ENCODE data around the gene LRTM2. TPM values are rescaled to one million over a fixed set of nuclear protein-coding genes. Genes with fewer than 3 reads are reported as not detected.

Gene LRTM2
- total RNA-seq (2014; rRNA removed) (not detected in 2 replicates), Bru-seq, nascent RNA (not detected), BruChase-seq, experiment 1, labeled RNA remaining after a 6-hour chase (percentile 5 among the genes with signal in this experiment), BruChase-seq, experiment 2, labeled RNA remaining after a 2-hour chase (not detected)
- long read RNA-seq: 0 reads

GRCh38 chr12:1820191-1820895 is at the start of gene LRTM2:
Gene LRTM2, plus strand, starts transcription at chr12:1820565. Its CDS starts 7,584 bp downstream, at chr12:1828149.
- no peak for ATAC-seq
- Histone ChIP-seq H3K4me3 (ENCODE audit: low read length) (no peak within 1 kb of the TSS), H3K27me3 (ENCODE audit: low read length) (peaks cover 77% of the 10 kb centered on the region), H3K27ac (ENCODE audit: low read length) (no peak within 1 kb of the TSS), H3K9ac (ENCODE audit: low read length) (no peak within 1 kb of the TSS), H3K9me3 (ENCODE audit: low read length) (no peaks in the 10 kb centered on the region), H2AFZ (ENCODE audit: low read length) (no peak within 1 kb of the TSS), H3K4me2 (ENCODE audit: low read length) (no peak within 1 kb of the TSS), H3K79me2 (ENCODE audit: low read length) (no peaks in the 10 kb centered on the region), H3K4me1 (ENCODE audit: insufficient read depth, low read length) (no peaks in the 10 kb centered on the region), H3F3A (ENCODE audit: low read length, unreplicated experiment) (no peaks in the 10 kb centered on the region), H3K36me3 (ENCODE audit: low read depth, low read length) (no peaks in the 10 kb centered on the region), H4K20me1 (ENCODE audit: low read length) (no peaks in the 10 kb centered on the region), H3K9me2 (replicated peaks; ENCODE audit: low read length) (no peaks in the 10 kb centered on the region)
- TF ChIP-seq EZH2 (IDR thresholded peaks at IDR 0.05; ENCODE audit: low read length, unreplicated experiment) (no peak), EZH2phosphoT487 (IDR thresholded peaks at IDR 0.05; ENCODE audit: borderline replicate concordance, low read length) (no peak), CTCF (conservative IDR thresholded peaks at IDR 0.05; ENCODE audit: low read depth, low read length) (no peak)
- ChIA-PET CTCF (no interaction called here), POLR2A (ENCODE audit: unreplicated experiment) (no interaction called here)
- DNase-seq: no peak
- intact Hi-C loops (cut with micrococcal nuclease): no loop called here
- no TSS peak for BruUV-seq (replicated peaks)

- ATAC-seq (peak; percentile 32), DNase-seq (no peak)
- H3K9ac ChIP-seq (ENCODE audit: low read length): no peak overlapping the region
- POLR2A ChIA-PET (ENCODE audit: unreplicated experiment): no interaction called here
- no peaks in the 10 kb centered on the region for H3K27me3 ChIP-seq (ENCODE audit: low read length)
- H3K4me2 ChIP-seq (ENCODE audit: low read length): no peak overlapping the region
- no peaks in the 10 kb centered on the region for H3K9me3 ChIP-seq (ENCODE audit: low read length)
- H3K27ac ChIP-seq (ENCODE audit: low read length): no peak overlapping the region
- intact Hi-C loops (cut with micrococcal nuclease): no loop called here
- no peaks in the 10 kb centered on the region for H3K9me2 ChIP-seq (replicated peaks; ENCODE audit: low read length)
- H3K79me2 ChIP-seq (ENCODE audit: low read length): peaks cover 21% of the 10 kb centered on the region
- peaks cover 50% of the 10 kb centered on the region for H3K4me1 ChIP-seq (ENCODE audit: insufficient read depth, low read length)
- peaks cover 13% of the 10 kb centered on the region for H3K36me3 ChIP-seq (ENCODE audit: low read depth, low read length)
- CTCF ChIA-PET: no interaction called here
- H2AFZ ChIP-seq (ENCODE audit: low read length): no peak overlapping the region
- TF ChIP-seq EZH2phosphoT487 (IDR thresholded peaks at IDR 0.05; ENCODE audit: borderline replicate concordance, low read length) (no peak), CTCF (conservative IDR thresholded peaks at IDR 0.05; ENCODE audit: low read depth, low read length) (no peak), EZH2 (IDR thresholded peaks at IDR 0.05; ENCODE audit: low read length, unreplicated experiment) (no peak)
- no TSS peak for BruUV-seq (replicated peaks)
- no peak overlapping the region for H3K4me3 ChIP-seq (ENCODE audit: low read length)
- H4K20me1 ChIP-seq (ENCODE audit: low read length): no peaks in the 10 kb centered on the region
- no peaks in the 10 kb centered on the region for H3F3A ChIP-seq (ENCODE audit: low read length, unreplicated experiment)
Observed at GRCh38 chr12:1773937-1774655, 46.3 kb upstream of the LRTM2 start.

All from PC-3 (cell line).